H9 (cell line): ENCODE results near the gene GAL3ST2. TPM values are rescaled to one million over a fixed set of nuclear protein-coding genes. Genes with fewer than 3 reads are reported as not detected.

Source experiments
- DNase-seq: peaks from one replicate; pipeline ENCODE4 v3.0.0-alpha.2; 2017
- H2AFZ ChIP-seq: one replicate; pipeline ENCODE4 v1.6.1; 2013; ENCODE audit warnings: mild to moderate bottlenecking, low read length, control low read depth, moderate library complexity
- H2AK5ac ChIP-seq: 2 replicates; pipeline ENCODE4 v1.6.1; 2013; ENCODE audit warnings: low read length, control low read depth, mixed read lengths; ENCODE audit not compliant: insufficient read length
- H2BK120ac ChIP-seq: one replicate; pipeline ENCODE4 v1.6.1; 2013; ENCODE audit warnings: low read depth, mild to moderate bottlenecking, low read length, control low read depth, inconsistent platforms; ENCODE audit not compliant: poor library complexity, severe bottlenecking
- H2BK12ac ChIP-seq: 2 replicates; pipeline ENCODE4 v1.6.1; 2013; ENCODE audit warnings: low read length, control low read depth, mixed read lengths, low read depth; ENCODE audit not compliant: insufficient read length
- H2BK15ac ChIP-seq: 2 replicates; pipeline ENCODE4 v1.6.1; 2013; ENCODE audit warnings: low read depth, low read length, control low read depth
- H2BK20ac ChIP-seq: one replicate; pipeline ENCODE4 v1.6.1; 2013; ENCODE audit warnings: low read depth, mild to moderate bottlenecking, low read length, control low read depth, inconsistent platforms; ENCODE audit not compliant: poor library complexity, severe bottlenecking
- H2BK5ac ChIP-seq: 2 replicates; pipeline ENCODE4 v1.6.1; 2013; ENCODE audit warnings: low read length, control low read depth, mixed read lengths; ENCODE audit not compliant: insufficient read length
- H3K14ac ChIP-seq: 2 replicates; pipeline ENCODE4 v1.6.1; 2013; ENCODE audit warnings: low read length, control low read depth; ENCODE audit not compliant: insufficient read depth
- H3K18ac ChIP-seq: 2 replicates; pipeline ENCODE4 v1.6.1; 2013; ENCODE audit warnings: low read depth, mild to moderate bottlenecking, mixed read lengths, low read length, control low read depth; ENCODE audit not compliant: insufficient read length
- H3K23ac ChIP-seq: 2 replicates; pipeline ENCODE4 v1.6.1; 2013; ENCODE audit warnings: low read length, control low read depth, mixed read lengths, low read depth; ENCODE audit not compliant: insufficient read length
- H3K23me2 ChIP-seq: 2 replicates; pipeline ENCODE4 v1.6.1; 2013; ENCODE audit warnings: low read depth, mild to moderate bottlenecking, mixed read lengths, low read length, control low read depth; ENCODE audit not compliant: insufficient read length, poor library complexity, severe bottlenecking
- H3K27ac ChIP-seq: 2 replicates; pipeline ENCODE4 v1.5.1; 2013; ENCODE audit warnings: low read length, control low read depth, mixed read lengths, low read depth; ENCODE audit not compliant: insufficient read length
- H3K27me3 ChIP-seq: 2 replicates; pipeline ENCODE4 v1.6.1; 2013; ENCODE audit warnings: low read length, control low read depth, inconsistent platforms; ENCODE audit not compliant: insufficient read depth
- H3K4ac ChIP-seq: 2 replicates; pipeline ENCODE4 v1.6.1; 2013; ENCODE audit warnings: low read depth, mild to moderate bottlenecking, control low read depth, inconsistent platforms, low read length, moderate library complexity
- H3K4me1 ChIP-seq: 2 replicates; pipeline ENCODE4 v1.6.1; 2013; ENCODE audit warnings: low read length, control low read depth, inconsistent platforms; ENCODE audit not compliant: insufficient read depth
- H3K4me2 ChIP-seq: 2 replicates; pipeline ENCODE4 v1.6.1; 2013; ENCODE audit warnings: low read length, control low read depth, mixed read lengths; ENCODE audit not compliant: insufficient read length, insufficient read depth
- H3K56ac ChIP-seq: 2 replicates; pipeline ENCODE4 v1.6.1; 2013; ENCODE audit warnings: low read depth, mild to moderate bottlenecking, mixed read lengths, low read length, control low read depth; ENCODE audit not compliant: insufficient read length
- H3K79me1 ChIP-seq: 2 replicates; pipeline ENCODE4 v1.6.1; 2013; ENCODE audit warnings: low read depth, mild to moderate bottlenecking, moderate library complexity, low read length, control low read depth, inconsistent platforms; ENCODE audit not compliant: insufficient read depth, poor library complexity, severe bottlenecking
- H3K79me2 ChIP-seq: 2 replicates; pipeline ENCODE4 v1.6.1; 2013; ENCODE audit warnings: low read length, control low read depth, inconsistent platforms; ENCODE audit not compliant: insufficient read depth
- H3K9ac ChIP-seq: 2 replicates; pipeline ENCODE4 v1.6.1; 2013; ENCODE audit warnings: low read length, control low read depth, mixed read lengths; ENCODE audit not compliant: insufficient read length; ENCODE audit errors: extremely low read depth
- H3K9me3 ChIP-seq: one replicate; pipeline ENCODE4 v1.6.1; 2013; ENCODE audit warnings: low read depth, low read length, inconsistent platforms; ENCODE audit not compliant: control insufficient read depth
- H3T11ph ChIP-seq: one replicate; pipeline ENCODE4 v1.6.1; 2013; ENCODE audit warnings: mild to moderate bottlenecking, low read length, control low read depth, inconsistent platforms
- H4K20me1 ChIP-seq: one replicate; pipeline ENCODE4 v1.6.1; 2013; ENCODE audit not compliant: control insufficient read depth, insufficient read length, insufficient read depth
- H4K5ac ChIP-seq: 2 replicates; pipeline ENCODE4 v1.6.1; 2013; ENCODE audit warnings: low read depth, mild to moderate bottlenecking, mixed read lengths, low read length, control low read depth; ENCODE audit not compliant: insufficient read length
- H4K8ac ChIP-seq: replicated peaks from 2 replicates; pipeline ENCODE4 v1.6.1; 2013; ENCODE audit warnings: low read length, control low read depth, mixed read lengths, low read depth; ENCODE audit not compliant: insufficient read length
- H4K91ac ChIP-seq: 2 replicates; pipeline ENCODE4 v1.6.1; 2013; ENCODE audit warnings: low read depth, mild to moderate bottlenecking, moderate library complexity, mixed read lengths, low read length, control low read depth; ENCODE audit not compliant: insufficient read length
- H3K27ac Mint-ChIP-seq, 3 experiments: 2 replicates in 2 of 3; 3 replicates in 1 of 3; pipeline ENCODE4 v1.8.0; 2020 to 2021; ENCODE audit warnings: mixed read lengths in 3 of 3, mild to moderate bottlenecking in 1 of 3, moderate library complexity in 1 of 3
- H3K27me3 Mint-ChIP-seq: 2 replicates; pipeline ENCODE4 v1.8.0; 2021; ENCODE audit warnings: low read depth, mild to moderate bottlenecking, moderate library complexity, mixed read lengths
- H3K36me3 Mint-ChIP-seq, 3 experiments: 2 replicates in 2 of 3; 3 replicates in 1 of 3; pipeline ENCODE4 v1.8.0; 2020 to 2021; ENCODE audit warnings: low read depth in 3 of 3, mixed read lengths in 3 of 3; ENCODE audit not compliant: insufficient read depth in 1 of 3
- H3K4me1 Mint-ChIP-seq, 2 experiments: 2 replicates each; pipeline ENCODE4 v1.8.0; 2020; ENCODE audit warnings: mixed read lengths in 2 of 2
- H3K4me3 Mint-ChIP-seq, 2 experiments: 2 replicates in 1 of 2; 3 replicates in 1 of 2; pipeline ENCODE4 v1.8.0; 2020 to 2021; ENCODE audit warnings: mild to moderate bottlenecking in 2 of 2, mixed read lengths in 2 of 2, moderate library complexity in 1 of 2
- H3K9me3 Mint-ChIP-seq, 2 experiments: 2 replicates in 1 of 2; 3 replicates in 1 of 2; pipeline ENCODE4 v1.8.0; 2020; ENCODE audit warnings: mild to moderate bottlenecking in 2 of 2, mixed read lengths in 2 of 2, moderate library complexity in 1 of 2
- CTCF ChIP-seq: fragments of 200-600 bp; sonication (generic); conservative IDR thresholded peaks from 3 replicates; pipeline ENCODE4 v1.8.0; 2021; ENCODE audit warnings: antibody characterized with exemption, mild to moderate bottlenecking
- WGBS: extraction: QIAGEN DNeasy Blood & Tissue Kit; methylation state at CpG from one replicate; pipeline ENCODE4 v1.1.7; 2013; ENCODE audit warnings: missing lambda C conversion rate, low lambda C conversion rate, mixed read lengths; ENCODE audit not compliant: insufficient read length; ENCODE audit errors: extremely low coverage; 5-methylcytosine and 5-hydroxymethylcytosine counted together
- total RNA-seq: library from RNA; stranded (reverse); gene quantifications from 2 replicates; pipeline ENCODE4 v1.2.1, GENCODE V29; 2021

The GAL3ST2 gene
- total RNA-seq, 1 experiment from 2014 or later = 0.33 TPM

- H2AK5ac ChIP-seq = no peak overlapping the region
- no peak overlapping the region for H3K4me2 ChIP-seq
- no peak overlapping the region for H3K9ac ChIP-seq
- Mint-ChIP-seq H3K27me3 (peaks cover 11% of the 10 kb centered on the region), H3K4me3 (no peak overlapping the region), H3K36me3 (peaks cover 0 to 4% (median 0%) of the 10 kb centered on the region in 3 experiments; a peak in 2 of 7 replicates), H3K9me3 (no peaks in the 10 kb centered on the region), H3K4me1 (no peaks in the 10 kb centered on the region), H3K27ac (0 out of 7 replicates have a peak overlapping the region, but pooled peaks of 2 of the 3 experiments have one; percentile 48 to 76)
- H3K23ac ChIP-seq = no peak overlapping the region
- no peak overlapping the region for H3K4ac ChIP-seq
- H3K4me1 ChIP-seq = no peaks in the 10 kb centered on the region
- H4K20me1 ChIP-seq = no peaks in the 10 kb centered on the region
- H2BK20ac ChIP-seq = no peak overlapping the region
- H4K91ac ChIP-seq = no peak overlapping the region
- no peak overlapping the region for H2AFZ ChIP-seq
- no peaks in the 10 kb centered on the region for H3K9me3 ChIP-seq
- H4K8ac ChIP-seq = no peak overlapping the region
- no peaks in the 10 kb centered on the region for H3K79me2 ChIP-seq
- H3K79me1 ChIP-seq = no peaks in the 10 kb centered on the region
- no peak overlapping the region for H3T11ph ChIP-seq
- no peak overlapping the region for H2BK5ac ChIP-seq
- DNase-seq = no peak
- no peaks in the 10 kb centered on the region for H3K27me3 ChIP-seq
- TF ChIP-seq CTCF = no peak
- no peak overlapping the region for H2BK120ac ChIP-seq
- no peak overlapping the region; the same call in 1 of the 2 replicates for H2BK15ac ChIP-seq
- peaks cover 12% of the 10 kb centered on the region for H3K23me2 ChIP-seq
- H3K56ac ChIP-seq = no peak overlapping the region
- no CpG with 5 or more reads among the region's 17 CpGs for WGBS
- H4K5ac ChIP-seq = no peak overlapping the region
- no peak overlapping the region for H3K18ac ChIP-seq
- no peak overlapping the region for H2BK12ac ChIP-seq
- no peak overlapping the region for H3K27ac ChIP-seq
- no peak overlapping the region; the same call in 1 of the 2 replicates for H3K14ac ChIP-seq
Measured at GRCh38 chr2:241738040-241738686, 38.5 kb upstream of the GAL3ST2 start.
